Lower leg skin (tissue), 3 donors: ENCODE results near the gene ADAM8.

ENCODE experiments used
- CTCF ChIP-seq, 3 donors: fragments of 450-650 bp; IDR thresholded peaks; one replicate each; pipeline ENCODE4 v1.5.1; 2016; ENCODE audit warnings: antibody characterized with exemption in 3 of 3, mild to moderate bottlenecking in 3 of 3, moderate library complexity in 2 of 3
- POLR2A ChIP-seq, 2 donors: fragments of 450-650 bp; IDR thresholded peaks; one replicate each; pipeline ENCODE4 v1.6.1; 2016 to 2017; ENCODE audit warnings: antibody characterized with exemption in 2 of 2, mild to moderate bottlenecking in 1 of 2, moderate library complexity in 1 of 2

- no peak for TF ChIP-seq POLR2A (IDR thresholded peaks at IDR 0.05)
- no peak for TF ChIP-seq CTCF (IDR thresholded peaks at IDR 0.05)
These were observed 3.7 kb downstream of the ADAM8 start for GRCh38 chr10:133272964-133273420.
